AG09319 (cell line): Measurements from ENCODE around the gene ATXN7.

Experiments used
- DNase-seq: peaks from one replicate; pipeline ENCODE4 v3.0.0-alpha.2; 2010; ENCODE audit warnings: low read depth; ENCODE audit errors: extremely low read depth
- CTCF ChIP-seq: IDR thresholded peaks from 2 replicates; pipeline ENCODE4 v1.5.1; 2011; ENCODE audit warnings: low read depth, mild to moderate bottlenecking, inconsistent platforms, low read length, moderate library complexity

The ATXN7 gene

GRCh38 chr3:63892773-63893352 is 29.2 kb downstream of the ATXN7 start:
- TF ChIP-seq CTCF = no peak
- no peak for DNase-seq

- no peak for DNase-seq
- TF ChIP-seq CTCF = no peak
Measured at GRCh38 chr3:63895422-63896189, 31.9 kb downstream of the ATXN7 start.

- no peak for TF ChIP-seq CTCF
- DNase-seq = no peak
Measured at GRCh38 chr3:63896332-63897030, 32.8 kb downstream of the ATXN7 start.

- DNase-seq = no peak
- no peak for TF ChIP-seq CTCF
Measured at GRCh38 chr3:63900010-63900409, 36.3 kb downstream of the ATXN7 start.

- no peak for DNase-seq
- TF ChIP-seq CTCF = no peak
Measured at GRCh38 chr3:63900459-63900858, 36.8 kb downstream of the ATXN7 start.

GRCh38 chr3:63905731-63906620 is 42.3 kb downstream of the ATXN7 start:
- DNase-seq = no peak

More at GRCh38 chr3:63905731-63906620, 42.3 kb downstream of the ATXN7 start:
- TF ChIP-seq CTCF = no peak
